Measurements from ENCODE around the gene MRC2. TPM values are rescaled to one million over a fixed set of nuclear protein-coding genes. Genes with fewer than 3 reads are reported as not detected.

Gene MRC2
- polyA plus RNA-seq, 3 donors = 0.04 TPM; not detected in 2

DNA sequence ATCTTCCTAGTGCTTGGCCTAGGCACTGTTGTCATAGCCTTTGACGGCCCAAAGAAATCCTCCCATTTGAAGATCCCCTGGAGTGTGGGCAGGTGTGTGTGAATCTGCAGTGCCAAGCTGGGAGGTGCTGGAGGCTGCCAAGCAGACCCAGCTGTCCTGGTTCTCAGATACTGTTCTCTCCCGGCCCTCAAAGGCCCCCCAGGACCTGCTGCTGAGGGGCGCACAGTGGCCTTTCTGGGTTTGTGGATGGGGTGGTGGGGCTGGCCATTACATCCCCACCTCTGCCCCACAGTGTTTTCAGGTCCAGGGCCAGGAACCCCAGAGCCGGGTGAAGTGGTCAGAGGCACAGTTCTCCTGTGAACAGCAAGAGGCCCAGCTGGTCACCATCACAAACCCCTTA lies 60.5 kb downstream of the MRC2 start:
- Mint-ChIP-seq H3K27me3 (ENCODE audit: low read depth in 3 of 3) (peaks cover 0 to 2% (median 0%) of the 10 kb centered on the region in 3 donors), H3K9me3 (no peaks in the 10 kb centered on the region), H3K27ac (no peak overlapping the region), H3K36me3 (no peaks in the 10 kb centered on the region), H3K4me1 (no peaks in the 10 kb centered on the region), H3K4me3 (no peak overlapping the region)
- no peaks in the 10 kb centered on the region for H4K20me1 ChIP-seq (ENCODE audit: insufficient read depth, low read length)
- intact Hi-C loops (cut with micrococcal nuclease) = no loop called here
- no peak overlapping the region for H2AFZ ChIP-seq (ENCODE audit: insufficient read depth, low read depth, low read length, poor library complexity, severe bottlenecking)
- H3K27me3 ChIP-seq (ENCODE audit: control insufficient read depth in 2 of 2, insufficient read depth in 2 of 2, low read length in 2 of 2) = no peaks in the 10 kb centered on the region
- no CpG with 5 or more reads among the region's 4 CpGs for WGBS (ENCODE audit: insufficient coverage)
- DNase-seq = no peak
- TF ChIP-seq, protein P1, sequence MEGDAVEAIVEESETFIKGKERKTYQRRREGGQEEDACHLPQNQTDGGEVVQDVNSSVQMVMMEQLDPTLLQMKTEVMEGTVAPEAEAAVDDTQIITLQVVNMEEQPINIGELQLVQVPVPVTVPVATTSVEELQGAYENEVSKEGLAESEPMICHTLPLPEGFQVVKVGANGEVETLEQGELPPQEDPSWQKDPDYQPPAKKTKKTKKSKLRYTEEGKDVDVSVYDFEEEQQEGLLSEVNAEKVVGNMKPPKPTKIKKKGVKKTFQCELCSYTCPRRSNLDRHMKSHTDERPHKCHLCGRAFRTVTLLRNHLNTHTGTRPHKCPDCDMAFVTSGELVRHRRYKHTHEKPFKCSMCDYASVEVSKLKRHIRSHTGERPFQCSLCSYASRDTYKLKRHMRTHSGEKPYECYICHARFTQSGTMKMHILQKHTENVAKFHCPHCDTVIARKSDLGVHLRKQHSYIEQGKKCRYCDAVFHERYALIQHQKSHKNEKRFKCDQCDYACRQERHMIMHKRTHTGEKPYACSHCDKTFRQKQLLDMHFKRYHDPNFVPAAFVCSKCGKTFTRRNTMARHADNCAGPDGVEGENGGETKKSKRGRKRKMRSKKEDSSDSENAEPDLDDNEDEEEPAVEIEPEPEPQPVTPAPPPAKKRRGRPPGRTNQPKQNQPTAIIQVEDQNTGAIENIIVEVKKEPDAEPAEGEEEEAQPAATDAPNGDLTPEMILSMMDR (IDR thresholded peaks at IDR 0.05) = no peak
- H3K4me3 ChIP-seq (replicated peaks in 1 of 3; ENCODE audit: low read depth in 2 of 3, low read length in 3 of 3) = no peak overlapping the region
- no peaks in the 10 kb centered on the region for H3K4me1 ChIP-seq (ENCODE audit: control insufficient read depth in 1 of 2, insufficient read depth in 2 of 2, low read length in 2 of 2)
- no peak overlapping the region for H3K27ac ChIP-seq (ENCODE audit: low read depth in 1 of 2, low read length in 2 of 2)
- no peaks in the 10 kb centered on the region for H3K36me3 ChIP-seq (replicated peaks in 1 of 2; ENCODE audit: control insufficient read depth in 1 of 2, insufficient read depth in 2 of 2, low read length in 2 of 2)
- no peak overlapping the region for H3K4me2 ChIP-seq (replicated peaks; ENCODE audit: extremely low read depth, low read length, poor library complexity, severe bottlenecking)
- H3K9me3 ChIP-seq (replicated peaks in 1 of 2; ENCODE audit: control insufficient read depth in 1 of 2, insufficient read depth in 1 of 2, low read length in 2 of 2) = no peaks in the 10 kb centered on the region
- no peak overlapping the region for H3K9ac ChIP-seq (ENCODE audit: insufficient read depth, low read length, poor library complexity, severe bottlenecking)
- H3K79me2 ChIP-seq (ENCODE audit: insufficient read depth, low read length) = no peaks in the 10 kb centered on the region

DNA sequence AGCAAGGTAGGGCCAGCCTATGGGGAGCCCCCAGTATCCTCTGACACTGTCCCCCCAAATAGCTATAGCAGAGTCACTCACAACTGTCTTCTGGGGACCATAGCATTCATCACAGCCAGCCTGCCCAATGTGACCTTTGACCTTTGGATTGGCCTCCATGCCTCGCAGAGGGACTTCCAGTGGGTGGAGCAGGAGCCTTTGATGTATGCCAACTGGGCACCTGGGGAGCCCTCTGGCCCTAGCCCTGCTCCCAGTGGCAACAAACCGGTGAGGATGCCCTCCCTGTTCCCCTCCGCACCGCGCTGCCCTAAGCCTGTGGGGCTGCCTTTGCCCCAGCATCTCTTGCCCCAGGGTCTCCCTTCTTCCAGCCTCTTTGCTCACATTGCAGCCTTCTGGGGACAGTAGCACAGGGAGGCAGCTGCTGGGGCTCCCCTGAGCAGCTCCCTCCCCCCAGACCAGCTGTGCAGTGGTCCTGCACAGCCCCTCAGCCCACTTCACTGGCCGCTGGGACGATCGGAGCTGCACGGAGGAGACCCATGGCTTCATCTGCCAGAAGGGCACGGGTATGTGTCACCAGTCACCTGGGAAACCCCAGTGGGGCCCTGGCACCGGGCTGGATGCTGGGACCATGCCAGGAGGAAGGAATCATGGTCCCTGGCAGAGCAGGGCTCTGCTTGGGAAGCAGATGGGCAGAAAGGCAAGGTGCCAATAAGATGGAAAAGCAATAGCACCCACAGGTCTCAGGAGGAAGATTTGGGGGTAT lies 61.1 kb downstream of the MRC2 start:
- Histone ChIP-seq H3K9ac (ENCODE audit: insufficient read depth, low read length, poor library complexity, severe bottlenecking) (no peak overlapping the region), H2AFZ (ENCODE audit: insufficient read depth, low read depth, low read length, poor library complexity, severe bottlenecking) (no peak overlapping the region), H3K4me3 (replicated peaks in 1 of 3; ENCODE audit: low read depth in 2 of 3, low read length in 3 of 3) (no peak overlapping the region), H3K79me2 (ENCODE audit: insufficient read depth, low read length) (no peaks in the 10 kb centered on the region), H3K36me3 (replicated peaks in 1 of 2; ENCODE audit: control insufficient read depth in 1 of 2, insufficient read depth in 2 of 2, low read length in 2 of 2) (no peaks in the 10 kb centered on the region), H3K4me2 (replicated peaks; ENCODE audit: extremely low read depth, low read length, poor library complexity, severe bottlenecking) (no peak overlapping the region), H3K27ac (ENCODE audit: low read depth in 1 of 2, low read length in 2 of 2) (no peak overlapping the region), H3K27me3 (ENCODE audit: control insufficient read depth in 2 of 2, insufficient read depth in 2 of 2, low read length in 2 of 2) (no peaks in the 10 kb centered on the region), H4K20me1 (ENCODE audit: insufficient read depth, low read length) (no peaks in the 10 kb centered on the region), H3K9me3 (replicated peaks in 1 of 2; ENCODE audit: control insufficient read depth in 1 of 2, insufficient read depth in 1 of 2, low read length in 2 of 2) (no peaks in the 10 kb centered on the region), H3K4me1 (ENCODE audit: control insufficient read depth in 1 of 2, insufficient read depth in 2 of 2, low read length in 2 of 2) (no peaks in the 10 kb centered on the region)
- Mint-ChIP-seq H3K27me3 (ENCODE audit: low read depth in 3 of 3) (peaks cover 0 to 2% (median 0%) of the 10 kb centered on the region in 3 donors), H3K4me1 (no peaks in the 10 kb centered on the region), H3K27ac (peak overlapping the region in 1 of 7 donors; percentile 12), H3K36me3 (no peaks in the 10 kb centered on the region), H3K4me3 (no peak overlapping the region), H3K9me3 (no peaks in the 10 kb centered on the region)
- no peak for DNase-seq
- TF ChIP-seq, protein P1 (IDR thresholded peaks at IDR 0.05) = no peak
- whole genome bisulfite sequencing (ENCODE audit: insufficient coverage) = 96% methylated on average over 11 of the region's 11 CpGs
- intact Hi-C loops (cut with micrococcal nuclease) = no loop called here
